ENCODE measurements around the gene SIPA1L3.
"Not testable (repeated sequence)": the region's sequence is repeated elsewhere in the genome, so short reads cannot be mapped to it uniquely, and the experiment has no call there.

SIPA1L3 gene

DNA sequence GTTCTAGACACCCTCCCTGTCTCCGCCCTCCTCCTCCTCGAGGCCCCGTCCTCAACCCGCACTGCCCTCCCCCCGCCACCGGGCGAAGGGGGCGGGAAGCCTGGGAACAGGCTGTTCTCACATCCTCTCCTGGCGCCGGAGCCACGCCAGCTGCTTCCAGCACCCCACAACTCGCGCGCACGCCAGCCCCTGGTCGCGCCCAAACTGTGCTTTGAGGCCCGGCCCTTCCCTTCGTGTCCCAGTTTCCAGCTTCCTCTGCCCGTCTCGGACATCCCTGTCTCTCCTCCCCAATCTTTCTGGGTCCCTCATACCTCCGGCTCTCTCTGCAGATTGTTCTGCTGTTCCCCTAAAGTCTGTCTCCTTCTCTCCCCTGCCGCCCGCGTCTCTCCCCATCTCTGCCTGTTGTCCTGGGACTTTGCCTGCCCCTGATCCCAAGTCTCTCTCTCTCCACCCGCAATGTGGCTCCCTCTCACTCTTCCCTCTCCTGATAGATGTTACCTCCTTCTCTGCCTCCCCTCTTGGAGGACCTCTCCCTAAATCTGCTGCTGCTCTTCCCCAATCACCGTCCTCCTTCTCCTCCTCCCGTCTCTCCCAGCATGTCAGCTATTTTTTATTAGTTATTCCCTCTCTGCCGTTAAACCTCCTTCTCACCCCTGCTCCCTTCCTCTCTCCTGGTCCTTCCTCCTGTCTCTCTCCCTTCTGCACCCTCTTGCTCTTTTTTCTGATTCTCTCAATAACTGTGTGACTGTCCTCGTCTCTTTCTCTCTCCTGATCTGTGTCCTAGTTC, 302.9 kb downstream of the SIPA1L3 start:
- no peak for DNase-seq (ENCODE audit: low read depth in 2 of 2, low spot score in 1 of 2)

DNA sequence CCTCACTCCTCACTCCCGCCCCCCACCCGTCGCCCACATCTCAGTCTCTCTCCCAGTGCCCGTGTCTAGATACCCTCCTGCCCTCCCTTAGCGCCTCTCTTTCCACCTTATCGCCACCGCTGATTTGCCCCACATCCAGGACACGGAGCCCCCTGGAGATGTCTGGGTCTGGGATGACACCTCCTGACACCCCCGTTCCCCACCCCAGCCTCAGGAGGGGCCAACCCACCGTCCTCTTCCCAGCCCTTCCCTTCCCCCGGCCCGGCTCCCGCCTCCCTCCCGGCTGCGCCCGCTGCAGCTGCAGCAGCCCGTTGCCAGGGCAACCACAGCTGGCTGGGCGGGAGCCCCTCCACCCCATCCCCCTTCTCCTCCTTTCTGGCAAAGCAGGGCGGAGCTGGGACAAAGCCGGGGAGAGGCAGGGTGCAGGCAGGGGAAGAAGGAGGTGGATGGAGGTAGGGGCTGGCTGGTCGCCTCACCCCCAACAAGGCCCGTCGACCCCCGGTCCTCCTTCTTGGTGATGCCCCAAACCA, 303.5 kb downstream of the SIPA1L3 start:
- DNase-seq (ENCODE audit: low read depth in 2 of 2, low spot score in 1 of 2): no peak

DNA sequence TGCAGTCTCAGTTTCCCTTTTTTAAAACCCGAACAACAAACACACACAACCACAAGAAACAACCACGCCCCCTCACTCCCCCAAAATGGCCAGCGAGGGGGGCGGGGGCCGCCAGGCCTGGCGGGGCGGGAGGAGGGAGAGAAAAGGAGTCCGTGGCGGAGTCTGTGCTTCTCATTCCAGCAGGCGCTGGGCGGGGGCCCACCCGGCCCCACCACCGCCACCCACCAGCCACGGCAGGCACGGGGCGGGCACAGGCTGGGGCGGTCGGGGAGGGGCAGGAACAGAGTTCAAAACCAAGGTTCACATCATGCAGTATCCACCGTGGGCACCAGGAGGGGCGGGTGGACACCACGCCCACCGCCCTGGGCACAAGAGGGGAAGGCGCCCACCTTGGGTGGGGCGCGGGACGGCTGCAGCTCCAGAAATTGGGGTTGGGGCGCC, 304.2 kb downstream of the SIPA1L3 start:
- no peak for DNase-seq (ENCODE audit: low read depth in 2 of 2, low spot score in 1 of 2)

DNA sequence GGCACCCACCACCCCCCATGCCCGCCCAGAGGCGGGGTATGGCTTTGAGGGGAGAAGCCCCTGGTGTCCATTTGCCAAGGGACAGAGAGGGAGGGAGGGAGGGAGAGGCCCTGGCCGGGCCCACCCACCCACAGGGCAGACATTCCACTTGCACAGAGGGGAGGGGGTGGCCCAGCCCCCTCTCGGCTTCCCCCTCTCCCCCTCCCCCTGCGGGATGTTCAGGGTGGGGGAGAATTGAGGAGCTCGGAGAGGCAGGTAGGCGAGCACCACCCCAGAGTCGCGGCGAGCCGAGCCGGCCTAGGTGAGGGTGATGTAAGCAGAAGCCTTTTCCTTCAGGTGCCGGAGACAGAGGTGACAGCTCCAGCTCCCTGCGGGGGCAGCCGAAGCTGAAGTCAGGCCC, 304.8 kb downstream of the SIPA1L3 start:
- no peak for DNase-seq (ENCODE audit: low read depth in 2 of 2, low spot score in 1 of 2)

DNA sequence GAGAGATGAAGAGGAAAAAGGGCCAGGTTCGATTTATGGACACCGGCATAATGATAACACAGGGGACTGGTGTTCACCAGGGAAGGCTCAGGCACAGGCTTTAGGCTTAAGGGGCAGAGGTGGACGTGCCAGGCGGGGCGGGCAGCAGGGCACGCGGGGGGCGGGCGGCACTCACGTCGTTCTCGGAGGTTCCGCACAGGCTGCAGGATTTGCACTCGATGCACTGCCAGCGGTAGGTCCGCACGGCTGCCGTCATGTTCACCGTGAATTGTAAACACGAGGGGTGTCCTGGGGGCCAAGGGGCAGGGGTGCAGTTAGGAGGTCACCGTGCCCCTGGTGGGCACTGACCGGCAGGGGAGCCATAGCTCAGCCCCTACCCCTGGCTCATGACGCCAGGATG, 306.5 kb downstream of the SIPA1L3 start:
- DNase-seq (ENCODE audit: low read depth in 2 of 2, low spot score in 1 of 2): no peak

DNA sequence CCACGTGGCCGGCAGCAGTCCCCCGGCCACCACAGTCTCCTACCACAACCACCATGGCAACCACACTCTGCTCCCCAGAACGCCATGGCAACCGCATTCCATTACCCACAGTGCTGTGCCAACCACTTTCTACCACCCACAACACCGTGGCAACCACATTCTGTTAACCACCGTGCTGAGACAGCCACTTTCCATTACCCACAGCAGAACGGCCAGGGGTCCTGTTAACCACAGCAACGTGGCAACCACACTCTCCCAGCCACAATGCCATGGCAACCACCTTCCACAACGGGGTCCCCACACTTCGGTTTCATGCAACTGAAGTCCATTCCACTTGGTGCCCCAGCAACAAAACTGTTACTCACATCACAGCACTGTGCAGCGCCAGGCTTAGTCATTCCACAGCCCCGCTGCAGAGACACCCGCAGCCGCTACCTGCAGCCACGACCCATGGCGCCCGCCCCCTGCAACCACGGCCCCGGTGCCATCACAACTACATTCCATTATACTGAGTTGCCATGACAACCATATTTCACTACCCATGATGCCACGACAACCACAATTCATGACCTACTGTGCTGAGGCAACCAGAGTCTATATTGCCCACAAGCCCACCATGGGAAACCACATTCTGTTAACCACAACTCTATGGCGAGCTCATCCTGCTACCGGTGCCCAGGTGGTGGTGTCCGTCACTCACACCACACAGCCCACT, 307.1 kb downstream of the SIPA1L3 start:
- peak; percentile 17 to 26 for DNase-seq (ENCODE audit: low read depth in 2 of 2, low spot score in 1 of 2)

- DNase-seq (ENCODE audit: low read depth in 2 of 2, low spot score in 1 of 2): no peak
Observed at GRCh38 chr19:38216785-38217641, 310.0 kb downstream of the SIPA1L3 start.

- DNase-seq (ENCODE audit: low read depth in 2 of 2, low spot score in 1 of 2): no peak
Observed at GRCh38 chr19:38218204-38218603, 311.2 kb downstream of the SIPA1L3 start.

DNA sequence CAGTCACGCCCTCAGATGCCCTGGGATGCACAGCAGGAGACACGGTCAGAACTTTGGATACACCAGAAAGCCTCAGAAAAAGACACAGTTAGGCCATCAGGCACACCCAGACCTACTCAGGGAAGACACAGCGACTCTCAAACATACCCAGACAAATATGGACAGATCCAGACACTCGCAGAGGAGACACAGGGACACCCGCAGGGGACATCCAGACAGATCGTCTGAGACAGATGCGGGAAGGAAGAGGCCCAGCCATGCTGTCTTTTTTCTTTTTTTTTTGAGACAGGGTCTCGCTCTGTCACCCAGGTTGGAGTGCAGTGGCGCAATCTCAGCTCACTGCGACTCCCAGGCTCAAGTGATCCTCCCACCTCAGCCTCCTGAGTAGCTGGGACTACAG, 312.2 kb downstream of the SIPA1L3 start:
- no peak for DNase-seq (ENCODE audit: low read depth in 2 of 2, low spot score in 1 of 2)

DNA sequence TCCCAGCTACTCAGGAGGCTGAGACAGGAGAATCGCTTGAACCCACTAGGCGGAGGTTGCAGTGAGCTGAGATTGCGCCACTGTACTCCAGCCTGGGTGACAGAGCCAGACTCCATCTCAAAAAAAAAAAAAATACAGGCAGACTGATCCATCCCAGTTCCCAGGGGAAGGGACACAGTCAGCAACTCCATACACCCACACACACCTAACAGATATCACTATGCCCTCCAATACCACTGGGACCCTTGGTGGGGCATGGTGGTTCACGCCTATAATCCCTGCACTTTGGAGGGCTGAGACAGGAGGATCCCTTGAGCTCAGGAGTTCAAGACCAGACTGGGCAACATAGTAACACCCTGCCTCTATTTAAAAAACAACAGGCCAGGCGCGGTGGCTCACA, 314.4 kb downstream of the SIPA1L3 start:
- DNase-seq (ENCODE audit: low read depth in 2 of 2, low spot score in 1 of 2): no peak

- DNase-seq (ENCODE audit: low read depth in 2 of 2, low spot score in 1 of 2): no peak
Observed at GRCh38 chr19:38221919-38222830, 315.2 kb downstream of the SIPA1L3 start.

- no peak for DNase-seq (ENCODE audit: low read depth in 2 of 2, low spot score in 1 of 2)
Observed at GRCh38 chr19:38223119-38223523, 316.1 kb downstream of the SIPA1L3 start.

- no peak for DNase-seq (ENCODE audit: low read depth in 2 of 2, low spot score in 1 of 2)
Observed at GRCh38 chr19:38223617-38224013, 316.6 kb downstream of the SIPA1L3 start.

GRCh38 chr19:38224014-38224862, 317.2 kb downstream of the SIPA1L3 start, which contains the start of gene DPF1:
Gene DPF1 (minus strand): TSS chr19:38224222. CDS start chr19:38224142, 80 bp downstream.
- no peak for DNase-seq (ENCODE audit: low read depth in 2 of 2, low spot score in 1 of 2)

- not testable (repeated sequence) for DNase-seq (ENCODE audit: low read depth in 2 of 2, low spot score in 1 of 2)
Observed at GRCh38 chr19:38224863-38225218, 317.8 kb downstream of the SIPA1L3 start.

DNA sequence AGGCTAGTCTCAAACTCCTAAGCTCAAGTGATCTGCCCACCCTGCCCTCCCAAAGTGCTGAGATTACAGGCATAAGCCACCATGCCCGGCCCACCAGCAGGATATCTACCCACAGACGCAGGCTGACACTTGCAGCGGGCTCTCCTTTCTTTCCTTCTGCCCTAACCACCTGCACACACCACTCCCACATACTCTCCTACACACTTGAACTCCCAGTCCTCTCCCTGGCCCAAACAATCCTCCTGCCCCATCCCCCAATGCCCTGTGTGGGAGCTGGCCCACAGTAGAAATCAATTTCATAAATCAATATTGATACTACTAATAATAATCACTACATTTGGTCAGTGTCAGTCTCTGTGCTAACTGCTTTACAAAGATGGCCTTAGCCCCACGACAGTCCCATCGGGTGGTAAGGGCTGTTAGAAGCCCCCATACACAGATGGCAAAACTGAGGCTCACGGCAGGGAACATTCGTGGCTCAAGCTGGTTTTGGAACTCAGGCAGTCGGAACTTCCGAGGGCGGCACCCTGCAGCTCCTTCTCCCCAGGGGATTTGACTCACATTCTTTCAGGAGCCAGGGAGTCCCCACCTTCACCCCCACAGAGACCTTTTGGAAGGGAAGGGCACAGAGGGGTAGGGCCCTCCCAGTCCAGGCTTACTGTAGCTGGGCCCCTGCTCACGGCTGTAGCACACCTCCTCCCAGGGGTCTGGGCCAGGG, 320.4 kb downstream of the SIPA1L3 start:
- no peak for DNase-seq (ENCODE audit: low read depth in 2 of 2, low spot score in 1 of 2)

DNA sequence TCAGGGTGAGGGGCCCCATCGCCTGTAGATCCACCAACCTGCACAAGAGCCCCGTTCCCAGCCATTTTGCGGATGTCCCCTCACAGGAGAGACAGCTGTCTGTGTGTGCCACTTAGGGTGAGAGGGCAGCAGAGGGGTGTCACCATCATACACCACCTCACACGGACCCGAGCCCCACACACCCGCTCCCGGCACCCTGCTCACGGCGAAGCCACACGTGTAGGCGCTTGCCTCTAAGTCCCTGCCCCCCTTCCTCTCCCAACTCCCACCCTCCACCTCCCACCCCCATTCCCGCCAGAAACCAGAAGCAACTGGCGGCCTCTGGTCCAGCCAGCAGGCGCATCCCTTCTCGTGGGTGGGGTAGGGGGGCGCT, 321.0 kb downstream of the SIPA1L3 start:
- DNase-seq (ENCODE audit: low read depth in 2 of 2, low spot score in 1 of 2): no peak

- no peak for DNase-seq (ENCODE audit: low read depth in 2 of 2, low spot score in 1 of 2)
Observed at GRCh38 chr19:38228491-38229439, 321.8 kb downstream of the SIPA1L3 start.

Measured in stimulated activated CD8-positive, alpha-beta memory T cell treated with anti-CD3 and anti-CD28 coated beads, Interleukin-4, amount 100 ng/mL, for 1 hour (primary cell).